Measurements from ENCODE around the gene OGFR.

The OGFR gene

DNA sequence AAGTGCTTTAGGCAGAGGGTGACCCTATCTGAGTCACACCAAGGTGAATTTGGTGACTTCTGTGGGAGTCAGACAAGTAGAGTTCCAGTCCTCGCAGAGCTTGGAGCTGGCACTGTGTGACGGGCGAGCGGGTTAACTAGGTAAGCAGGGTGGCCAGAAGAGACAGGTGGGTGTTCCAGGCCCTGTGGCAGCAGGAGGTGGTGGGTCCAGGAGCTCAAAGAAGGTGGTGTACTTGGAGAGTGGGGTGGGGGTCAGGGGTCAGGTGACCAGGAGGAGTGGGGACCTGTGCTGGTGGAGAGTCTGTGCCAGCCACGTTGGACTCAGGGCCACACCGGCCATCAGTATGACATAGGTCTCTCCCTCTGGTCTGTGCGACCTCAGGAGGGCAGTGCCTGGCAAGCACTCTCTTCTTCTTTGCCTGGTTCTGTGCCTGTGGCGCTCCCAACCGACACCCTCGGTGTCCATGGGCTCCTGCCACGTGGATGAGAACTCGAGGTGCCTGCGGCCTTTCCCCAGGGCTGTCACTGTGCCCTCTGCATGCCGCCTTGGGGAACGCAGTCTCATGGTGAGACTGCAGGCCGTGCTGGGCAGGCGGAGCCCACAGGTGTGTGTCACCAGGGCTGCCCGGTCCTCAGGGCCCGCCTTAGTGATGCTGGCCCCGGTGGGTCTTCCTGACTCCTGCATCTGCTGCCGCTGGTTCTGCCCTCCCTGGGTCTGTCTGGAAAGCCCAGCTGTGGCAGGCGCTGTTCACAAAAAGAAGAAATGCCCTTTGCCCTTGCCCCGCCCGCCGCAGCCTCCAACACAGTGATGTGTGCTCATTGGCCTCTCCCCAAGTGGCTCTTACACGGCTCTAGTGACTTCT is 6.7 kb upstream of the OGFR start:
- H3K27me3 ChIP-seq (ENCODE audit: control insufficient read depth in 5 of 5, insufficient read depth in 4 of 5, low read length in 5 of 5) = no peaks in the 10 kb centered on the region
- H3K27ac ChIP-seq (ENCODE audit: low read depth, low read length) = no peak overlapping the region
- H3K36me3 ChIP-seq (ENCODE audit: control insufficient read depth in 5 of 5, insufficient read depth in 5 of 5, low read length in 5 of 5) = peaks cover 0 to 38% (median 31%) of the 10 kb centered on the region in 5 donors
- peaks cover 0 to 39% (median 33%) of the 10 kb centered on the region in 5 donors for H3K4me1 ChIP-seq (ENCODE audit: control insufficient read depth in 5 of 5, insufficient read depth in 5 of 5, low read length in 5 of 5)
- no peak overlapping the region for H3K4me3 ChIP-seq (ENCODE audit: low read depth in 1 of 5, low read length in 5 of 5)
- peak overlapping the region in 2 of 5 donors; percentile 65 to 69 for H3K9ac ChIP-seq (ENCODE audit: low read length in 5 of 5)
- H3K9me3 ChIP-seq (ENCODE audit: control insufficient read depth in 5 of 5, low read length in 5 of 5) = no peaks in the 10 kb centered on the region

DNA sequence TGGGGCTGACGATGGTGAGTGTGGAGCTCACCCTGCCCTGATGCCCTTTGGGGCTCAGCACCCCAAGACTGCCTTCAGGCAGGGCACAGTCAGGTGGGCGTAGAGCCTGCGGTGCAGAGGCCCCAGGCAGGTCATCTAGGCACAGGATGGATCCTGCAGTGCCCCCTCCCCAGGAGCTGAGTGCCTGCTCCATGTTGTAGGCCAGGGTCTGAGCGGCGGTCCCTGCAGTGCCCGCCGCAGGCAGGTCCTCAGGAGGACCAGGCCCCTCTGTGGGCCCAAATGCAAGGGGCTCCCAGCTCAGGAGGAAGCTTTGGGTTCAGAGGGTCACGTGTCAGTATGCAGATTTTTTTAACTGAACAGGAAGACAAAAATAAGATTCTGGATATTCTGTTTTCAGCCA is 5.6 kb upstream of the OGFR start:
- Histone ChIP-seq H3K4me3 (ENCODE audit: low read depth in 1 of 5, low read length in 5 of 5) (no peak overlapping the region), H3K27me3 (ENCODE audit: control insufficient read depth in 5 of 5, insufficient read depth in 4 of 5, low read length in 5 of 5) (no peaks in the 10 kb centered on the region), H3K36me3 (ENCODE audit: control insufficient read depth in 5 of 5, insufficient read depth in 5 of 5, low read length in 5 of 5) (peaks cover 0 to 38% (median 31%) of the 10 kb centered on the region in 5 donors), H3K27ac (ENCODE audit: low read depth, low read length) (no peak overlapping the region), H3K9me3 (ENCODE audit: control insufficient read depth in 5 of 5, low read length in 5 of 5) (no peaks in the 10 kb centered on the region), H3K4me1 (ENCODE audit: control insufficient read depth in 5 of 5, insufficient read depth in 5 of 5, low read length in 5 of 5) (peaks cover 0 to 38% (median 26%) of the 10 kb centered on the region in 5 donors), H3K9ac (ENCODE audit: low read length in 5 of 5) (no peak overlapping the region)

DNA sequence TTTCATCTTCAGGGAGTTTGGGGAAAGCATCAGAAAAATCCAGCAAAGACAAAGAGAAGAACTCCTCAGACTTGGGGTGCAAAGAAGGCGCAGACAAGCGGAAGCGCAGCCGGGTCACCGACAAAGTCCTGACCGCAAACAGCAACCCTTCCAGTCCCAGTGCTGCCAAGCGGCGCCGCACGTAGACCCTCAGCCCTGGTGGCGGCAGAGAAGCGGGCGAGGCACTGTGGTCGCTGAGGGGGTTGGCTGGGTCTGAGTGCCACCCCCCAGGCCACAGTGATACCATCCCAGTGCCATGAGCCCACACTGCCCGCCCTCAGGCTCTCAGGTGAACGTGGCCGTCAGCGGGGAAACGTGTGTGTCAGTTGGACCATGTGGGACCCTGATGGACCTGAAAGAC is 5.2 kb upstream of the OGFR start:
- H3K9me3 ChIP-seq (ENCODE audit: control insufficient read depth in 5 of 5, low read length in 5 of 5) = no peaks in the 10 kb centered on the region
- no peak overlapping the region for H3K9ac ChIP-seq (ENCODE audit: low read length in 5 of 5)
- no peak overlapping the region for H3K27ac ChIP-seq (ENCODE audit: low read depth, low read length)
- H3K27me3 ChIP-seq (ENCODE audit: control insufficient read depth in 5 of 5, insufficient read depth in 4 of 5, low read length in 5 of 5) = no peaks in the 10 kb centered on the region
- H3K4me3 ChIP-seq (ENCODE audit: low read depth in 1 of 5, low read length in 5 of 5) = no peak overlapping the region
- peaks cover 0 to 38% (median 31%) of the 10 kb centered on the region in 5 donors for H3K36me3 ChIP-seq (ENCODE audit: control insufficient read depth in 5 of 5, insufficient read depth in 5 of 5, low read length in 5 of 5)
- peaks cover 0 to 40% (median 29%) of the 10 kb centered on the region in 5 donors for H3K4me1 ChIP-seq (ENCODE audit: control insufficient read depth in 5 of 5, insufficient read depth in 5 of 5, low read length in 5 of 5)

DNA sequence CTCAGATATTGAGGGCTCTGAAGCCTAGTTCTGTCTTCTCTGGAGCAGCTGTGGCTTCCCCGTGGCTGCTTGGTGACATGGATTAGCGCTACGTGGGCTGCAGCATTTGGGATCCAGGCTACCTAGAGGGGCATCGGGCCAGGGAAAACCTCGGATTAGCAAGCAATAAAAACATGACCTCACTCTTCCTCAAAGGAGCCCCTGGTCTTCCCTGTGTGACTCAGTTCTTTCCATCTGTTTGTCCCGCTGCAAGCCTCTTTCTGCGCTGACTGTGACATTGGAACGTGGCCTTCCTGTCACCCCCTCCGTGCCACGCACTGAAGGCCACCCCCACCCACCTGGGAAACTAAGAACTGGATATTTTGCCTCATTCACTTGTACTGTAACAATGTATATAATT is 4.8 kb upstream of the OGFR start:
- Histone ChIP-seq H3K4me3 (ENCODE audit: low read depth in 1 of 5, low read length in 5 of 5) (no peak overlapping the region), H3K27me3 (ENCODE audit: control insufficient read depth in 5 of 5, insufficient read depth in 4 of 5, low read length in 5 of 5) (no peaks in the 10 kb centered on the region), H3K9me3 (ENCODE audit: control insufficient read depth in 5 of 5, low read length in 5 of 5) (no peaks in the 10 kb centered on the region), H3K27ac (ENCODE audit: low read depth, low read length) (no peak overlapping the region), H3K9ac (ENCODE audit: low read length in 5 of 5) (no peak overlapping the region), H3K36me3 (ENCODE audit: control insufficient read depth in 5 of 5, insufficient read depth in 5 of 5, low read length in 5 of 5) (peaks cover 0 to 38% (median 31%) of the 10 kb centered on the region in 5 donors), H3K4me1 (ENCODE audit: control insufficient read depth in 5 of 5, insufficient read depth in 5 of 5, low read length in 5 of 5) (peaks cover 0 to 36% (median 25%) of the 10 kb centered on the region in 5 donors)

DNA sequence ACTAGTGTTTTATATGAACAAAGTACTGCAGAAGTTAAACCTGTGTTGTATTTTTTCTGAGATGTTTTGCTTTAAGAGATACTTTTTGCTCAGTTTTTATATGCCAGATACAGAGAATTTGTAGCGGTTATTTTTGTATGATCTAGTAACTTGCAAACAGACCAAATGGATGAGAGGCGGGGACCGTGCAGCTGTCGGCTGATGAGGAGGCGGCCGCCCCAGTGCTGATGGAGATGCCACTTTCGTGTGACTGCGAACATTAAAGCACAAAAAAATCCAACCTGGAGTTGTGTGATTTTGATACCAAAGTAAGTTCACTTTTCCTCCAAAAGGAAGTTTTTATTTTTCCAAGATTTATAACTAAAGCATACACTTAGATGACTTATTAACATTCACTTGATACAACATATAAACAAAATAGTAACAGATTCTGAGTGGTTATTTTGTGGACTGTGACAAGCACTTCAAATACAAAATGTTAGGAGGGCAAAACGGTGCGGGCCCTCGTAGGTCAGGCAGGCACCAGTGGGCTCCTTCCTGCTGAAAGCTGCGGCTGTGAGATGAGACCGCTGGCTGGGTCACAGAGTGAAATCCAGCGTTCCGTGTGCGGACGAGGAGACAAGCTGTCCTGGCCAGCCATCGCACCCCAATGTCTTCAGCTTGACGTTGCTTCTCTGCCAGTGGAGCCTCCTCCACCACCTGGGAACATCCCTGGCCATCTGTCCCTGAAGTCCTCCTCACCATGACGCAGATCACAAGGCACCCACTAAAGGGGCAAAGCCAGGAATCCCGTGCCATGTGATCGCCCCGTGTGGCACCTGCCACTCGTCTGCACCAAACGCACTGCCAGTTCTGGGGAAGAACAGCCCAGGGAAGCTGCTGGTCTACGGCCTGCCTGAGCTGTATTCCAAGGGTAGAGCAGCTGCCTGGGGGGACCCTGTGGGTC is 4.0 kb upstream of the OGFR start:
- H3K4me1 ChIP-seq (ENCODE audit: control insufficient read depth in 5 of 5, insufficient read depth in 5 of 5, low read length in 5 of 5) = peaks cover 0 to 32% (median 22%) of the 10 kb centered on the region in 5 donors
- no peak overlapping the region for H3K27ac ChIP-seq (ENCODE audit: low read depth, low read length)
- H3K27me3 ChIP-seq (ENCODE audit: control insufficient read depth in 5 of 5, insufficient read depth in 4 of 5, low read length in 5 of 5) = no peaks in the 10 kb centered on the region
- H3K9ac ChIP-seq (ENCODE audit: low read length in 5 of 5) = no peak overlapping the region
- no peaks in the 10 kb centered on the region for H3K9me3 ChIP-seq (ENCODE audit: control insufficient read depth in 5 of 5, low read length in 5 of 5)
- no peak overlapping the region for H3K4me3 ChIP-seq (ENCODE audit: low read depth in 1 of 5, low read length in 5 of 5)
- H3K36me3 ChIP-seq (ENCODE audit: control insufficient read depth in 5 of 5, insufficient read depth in 5 of 5, low read length in 5 of 5) = peaks cover 0 to 38% (median 31%) of the 10 kb centered on the region in 5 donors

DNA sequence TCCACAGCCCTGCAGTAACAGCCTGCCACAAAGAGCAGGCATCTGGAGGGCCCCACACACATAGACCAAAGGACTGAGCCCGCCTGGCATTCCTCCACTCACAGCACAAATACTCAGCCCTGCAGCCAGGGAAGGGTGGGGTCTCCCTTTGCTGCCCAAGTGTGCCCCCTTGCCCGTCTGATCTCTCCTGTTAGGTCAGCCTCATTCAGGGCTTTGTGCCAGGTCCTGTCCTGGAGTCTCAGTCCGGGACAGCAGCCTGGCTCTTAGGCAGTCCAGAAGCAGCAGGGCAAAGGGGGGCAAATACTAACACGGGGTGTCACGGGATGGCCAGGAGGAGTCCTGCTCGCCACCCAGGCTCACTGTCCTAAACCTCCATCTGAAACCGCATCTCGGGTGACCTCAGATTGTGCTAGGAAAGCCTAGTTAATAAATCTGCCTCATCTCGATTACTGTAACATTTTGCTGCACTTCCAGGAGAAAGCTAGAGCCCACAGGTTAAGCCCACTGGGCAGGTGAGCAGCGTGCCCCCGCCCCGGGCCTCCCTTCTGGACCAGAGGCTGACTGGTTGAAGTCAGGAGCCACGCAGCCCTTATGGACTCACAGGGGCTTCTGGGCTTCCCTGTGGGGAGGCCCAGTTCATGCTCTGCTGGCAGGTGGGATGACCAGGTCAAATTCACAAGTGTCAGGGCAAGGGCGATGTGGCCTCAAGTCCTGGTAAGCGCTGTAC is 3.2 kb upstream of the OGFR start:
- Histone ChIP-seq H3K4me3 (ENCODE audit: low read depth in 1 of 5, low read length in 5 of 5) (no peak overlapping the region), H3K36me3 (ENCODE audit: control insufficient read depth in 5 of 5, insufficient read depth in 5 of 5, low read length in 5 of 5) (peaks cover 0 to 38% (median 31%) of the 10 kb centered on the region in 5 donors), H3K27ac (ENCODE audit: low read depth, low read length) (no peak overlapping the region), H3K9ac (ENCODE audit: low read length in 5 of 5) (no peak overlapping the region), H3K4me1 (ENCODE audit: control insufficient read depth in 5 of 5, insufficient read depth in 5 of 5, low read length in 5 of 5) (peaks cover 6 to 35% (median 28%) of the 10 kb centered on the region in 5 donors), H3K9me3 (ENCODE audit: control insufficient read depth in 5 of 5, low read length in 5 of 5) (no peaks in the 10 kb centered on the region), H3K27me3 (ENCODE audit: control insufficient read depth in 5 of 5, insufficient read depth in 4 of 5, low read length in 5 of 5) (no peaks in the 10 kb centered on the region)

DNA sequence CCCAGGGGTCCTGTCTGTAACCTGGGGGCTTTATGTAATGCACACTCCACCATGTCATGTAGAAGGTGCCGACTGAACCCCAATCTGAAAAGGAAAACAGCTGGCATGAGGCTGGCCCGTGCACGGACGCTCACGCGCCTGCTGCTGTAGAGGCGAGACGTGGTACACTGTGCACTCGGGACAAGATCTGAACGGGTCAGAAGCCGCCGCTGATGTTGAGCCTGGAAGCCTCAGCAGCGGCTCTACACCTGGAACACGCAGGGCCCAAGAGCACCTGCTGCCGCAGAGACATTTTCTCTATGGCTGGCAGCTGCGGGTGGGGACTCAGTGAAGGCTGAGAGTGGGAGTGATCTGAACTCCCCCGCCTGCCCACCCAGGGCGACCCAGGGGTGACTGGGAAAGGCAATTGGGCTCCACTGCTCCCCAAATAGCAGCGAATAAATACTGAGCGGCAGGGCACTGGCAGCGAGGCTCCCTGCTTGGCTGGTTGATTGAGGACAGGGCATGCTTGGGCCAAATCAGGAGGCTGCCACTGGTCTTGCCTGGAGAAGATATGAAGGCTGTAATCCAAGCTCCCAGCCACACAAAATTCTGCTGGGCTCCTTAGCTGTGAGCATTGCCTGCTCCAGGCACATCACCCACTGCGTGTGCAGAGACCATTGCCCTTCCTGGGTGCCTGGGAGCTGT is 2.5 kb upstream of the OGFR start:
- Histone ChIP-seq H3K4me3 (ENCODE audit: low read depth in 1 of 5, low read length in 5 of 5) (no peak overlapping the region), H3K4me1 (ENCODE audit: control insufficient read depth in 5 of 5, insufficient read depth in 5 of 5, low read length in 5 of 5) (peaks cover 7 to 38% (median 32%) of the 10 kb centered on the region in 5 donors), H3K9ac (ENCODE audit: low read length in 5 of 5) (no peak overlapping the region), H3K27ac (ENCODE audit: low read depth, low read length) (no peak overlapping the region), H3K9me3 (ENCODE audit: control insufficient read depth in 5 of 5, low read length in 5 of 5) (no peaks in the 10 kb centered on the region), H3K36me3 (ENCODE audit: control insufficient read depth in 5 of 5, insufficient read depth in 5 of 5, low read length in 5 of 5) (peaks cover 0 to 40% (median 31%) of the 10 kb centered on the region in 5 donors), H3K27me3 (ENCODE audit: control insufficient read depth in 5 of 5, insufficient read depth in 4 of 5, low read length in 5 of 5) (no peaks in the 10 kb centered on the region)

DNA sequence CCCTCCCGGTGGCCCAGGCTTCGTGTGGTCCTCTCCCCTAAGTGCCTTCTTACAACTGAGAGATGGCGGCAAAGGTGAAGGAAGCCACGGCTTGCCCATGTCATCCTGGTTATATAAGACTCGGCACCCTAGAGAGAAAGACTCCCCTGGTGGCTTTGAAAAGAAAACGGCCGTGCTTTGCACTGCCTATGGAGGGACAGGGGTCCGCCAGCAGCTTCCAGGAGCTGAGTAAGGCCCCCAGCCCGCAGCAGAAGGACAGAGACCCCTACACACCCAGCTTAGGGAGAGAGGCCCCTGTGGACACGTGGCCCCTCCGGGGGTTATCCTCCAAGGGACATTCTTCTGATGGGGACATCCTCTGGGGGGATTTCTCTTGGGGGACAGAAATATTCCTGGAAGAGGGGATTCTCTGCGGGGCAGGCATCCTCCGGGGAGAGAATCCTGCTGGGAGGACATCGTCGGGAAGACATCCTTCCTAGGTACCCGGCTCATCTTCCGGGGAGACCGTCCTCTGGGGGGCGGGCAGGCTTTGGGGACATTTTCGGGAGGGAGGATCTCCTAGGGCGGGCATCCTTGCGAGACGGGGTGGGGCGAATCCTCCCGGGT is 511 bp upstream of the OGFR start:
- peak overlapping the region in 2 of 5 donors; percentile 17 to 35 for H3K9ac ChIP-seq (ENCODE audit: low read length in 5 of 5)

More for the DNA sequence above, 511 bp upstream of the OGFR start:
- Histone ChIP-seq H3K4me3 (ENCODE audit: low read depth in 1 of 5, low read length in 5 of 5) (peak overlapping the region; percentile 39 to 95 (median 57)), H3K27ac (ENCODE audit: low read depth, low read length) (no peak overlapping the region), H3K4me1 (ENCODE audit: control insufficient read depth in 5 of 5, insufficient read depth in 5 of 5, low read length in 5 of 5) (peaks cover 7 to 39% (median 30%) of the 10 kb centered on the region in 5 donors), H3K36me3 (ENCODE audit: control insufficient read depth in 5 of 5, insufficient read depth in 5 of 5, low read length in 5 of 5) (peaks cover 0 to 42% (median 30%) of the 10 kb centered on the region in 5 donors), H3K9me3 (ENCODE audit: control insufficient read depth in 5 of 5, low read length in 5 of 5) (no peaks in the 10 kb centered on the region), H3K27me3 (ENCODE audit: control insufficient read depth in 5 of 5, insufficient read depth in 4 of 5, low read length in 5 of 5) (no peaks in the 10 kb centered on the region)

Measured in subcutaneous abdominal adipose tissue (tissue), 5 donors.